ENCODE measurements around the gene OTUD6A.

DNA sequence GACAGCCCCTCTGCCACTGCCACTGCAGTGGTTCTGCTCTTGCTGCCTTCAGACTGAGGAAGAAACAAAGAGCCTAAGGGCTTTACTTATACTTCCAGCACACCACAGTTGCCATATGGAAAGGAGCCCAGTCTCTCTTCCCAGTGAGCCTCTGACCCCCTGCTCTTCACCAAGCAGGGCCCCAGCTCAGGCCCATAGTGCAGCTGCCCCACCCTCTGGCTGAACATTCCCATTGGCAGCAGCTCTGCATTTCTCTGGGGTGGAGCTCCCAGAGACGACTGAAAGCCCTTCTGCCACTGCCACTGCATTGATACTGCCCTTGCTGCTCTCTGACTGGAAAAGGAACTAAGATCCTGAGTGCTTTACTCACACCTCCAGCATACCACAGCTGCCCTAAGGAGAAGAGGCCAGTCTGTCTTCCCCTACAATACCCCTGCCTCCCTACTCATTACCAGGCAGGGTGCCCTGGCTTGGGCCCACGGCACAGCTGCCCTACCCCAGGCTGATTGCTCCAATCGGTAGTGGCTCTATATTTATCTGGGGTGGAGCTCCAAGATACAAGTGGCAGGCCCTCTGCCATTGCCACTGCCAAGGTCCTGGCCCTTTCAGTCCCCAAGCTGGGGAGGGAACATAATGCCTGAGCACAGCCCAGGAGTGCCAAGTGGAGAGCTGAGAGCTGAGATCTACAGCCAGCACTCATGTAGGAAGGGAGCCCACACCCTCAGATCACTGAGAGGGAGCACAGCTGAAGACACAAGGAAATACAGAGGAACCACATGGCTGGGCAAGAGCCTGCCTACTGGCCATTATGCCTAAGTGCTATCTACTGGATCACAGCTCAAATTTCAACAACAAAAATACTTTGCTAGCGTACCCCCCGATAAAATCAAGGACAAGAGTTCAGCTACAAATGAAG is 48.5 kb upstream of the OTUD6A start:
- TF ChIP-seq, protein P1, sequence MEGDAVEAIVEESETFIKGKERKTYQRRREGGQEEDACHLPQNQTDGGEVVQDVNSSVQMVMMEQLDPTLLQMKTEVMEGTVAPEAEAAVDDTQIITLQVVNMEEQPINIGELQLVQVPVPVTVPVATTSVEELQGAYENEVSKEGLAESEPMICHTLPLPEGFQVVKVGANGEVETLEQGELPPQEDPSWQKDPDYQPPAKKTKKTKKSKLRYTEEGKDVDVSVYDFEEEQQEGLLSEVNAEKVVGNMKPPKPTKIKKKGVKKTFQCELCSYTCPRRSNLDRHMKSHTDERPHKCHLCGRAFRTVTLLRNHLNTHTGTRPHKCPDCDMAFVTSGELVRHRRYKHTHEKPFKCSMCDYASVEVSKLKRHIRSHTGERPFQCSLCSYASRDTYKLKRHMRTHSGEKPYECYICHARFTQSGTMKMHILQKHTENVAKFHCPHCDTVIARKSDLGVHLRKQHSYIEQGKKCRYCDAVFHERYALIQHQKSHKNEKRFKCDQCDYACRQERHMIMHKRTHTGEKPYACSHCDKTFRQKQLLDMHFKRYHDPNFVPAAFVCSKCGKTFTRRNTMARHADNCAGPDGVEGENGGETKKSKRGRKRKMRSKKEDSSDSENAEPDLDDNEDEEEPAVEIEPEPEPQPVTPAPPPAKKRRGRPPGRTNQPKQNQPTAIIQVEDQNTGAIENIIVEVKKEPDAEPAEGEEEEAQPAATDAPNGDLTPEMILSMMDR (conservative IDR thresholded peaks at IDR 0.05 in 1 of 2, IDR thresholded peaks at IDR 0.05 in 1 of 2; ENCODE audit: low read depth in 1 of 2, low read length in 2 of 2) = no peak
- no peak for TF ChIP-seq EZH2 (IDR thresholded peaks at IDR 0.05; ENCODE audit: low read length, missing control alignments)

Data from fibroblast of lung (primary cell).